GM12865 (cell line): Measurements from ENCODE around the gene DSC1.

ENCODE experiments used
- DNase-seq: peaks from one replicate; pipeline ENCODE4 v3.0.0; 2010; ENCODE audit warnings: low read depth
- H3K4me3 ChIP-seq: 2 replicates; pipeline ENCODE4 v1.5.1; 2011; ENCODE audit warnings: mild to moderate bottlenecking, low read depth, low read length, control low read depth
- TF ChIP-seq, protein P1 (sequence below): IDR thresholded peaks from 2 replicates; pipeline ENCODE4 v1.5.1; 2011; ENCODE audit warnings: low read length, control low read depth, low read depth, inconsistent platforms; ENCODE audit not compliant: insufficient read depth; ENCODE audit errors: missing control alignments

The DSC1 gene

DNA sequence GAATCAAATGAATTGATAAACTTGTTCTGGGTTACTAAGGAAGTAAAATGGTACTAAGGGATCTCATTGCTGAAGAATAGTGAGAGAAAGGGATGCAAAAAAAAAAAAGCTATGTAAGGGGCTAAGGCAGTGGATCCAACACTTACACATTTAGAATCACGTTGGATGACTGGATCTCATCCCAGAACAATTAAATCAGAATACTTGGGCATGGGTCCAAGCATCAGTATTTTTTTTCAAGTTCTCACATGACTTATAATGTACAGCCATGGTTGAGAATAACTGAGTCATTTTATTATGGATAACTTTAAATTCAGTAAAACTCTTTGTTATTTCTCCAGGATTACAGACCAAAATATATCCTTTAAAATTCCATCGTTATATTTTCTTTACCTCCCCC lies 8.5 kb downstream of the DSC1 start:
- no peak overlapping the region for H3K4me3 ChIP-seq
- TF ChIP-seq, protein P1, sequence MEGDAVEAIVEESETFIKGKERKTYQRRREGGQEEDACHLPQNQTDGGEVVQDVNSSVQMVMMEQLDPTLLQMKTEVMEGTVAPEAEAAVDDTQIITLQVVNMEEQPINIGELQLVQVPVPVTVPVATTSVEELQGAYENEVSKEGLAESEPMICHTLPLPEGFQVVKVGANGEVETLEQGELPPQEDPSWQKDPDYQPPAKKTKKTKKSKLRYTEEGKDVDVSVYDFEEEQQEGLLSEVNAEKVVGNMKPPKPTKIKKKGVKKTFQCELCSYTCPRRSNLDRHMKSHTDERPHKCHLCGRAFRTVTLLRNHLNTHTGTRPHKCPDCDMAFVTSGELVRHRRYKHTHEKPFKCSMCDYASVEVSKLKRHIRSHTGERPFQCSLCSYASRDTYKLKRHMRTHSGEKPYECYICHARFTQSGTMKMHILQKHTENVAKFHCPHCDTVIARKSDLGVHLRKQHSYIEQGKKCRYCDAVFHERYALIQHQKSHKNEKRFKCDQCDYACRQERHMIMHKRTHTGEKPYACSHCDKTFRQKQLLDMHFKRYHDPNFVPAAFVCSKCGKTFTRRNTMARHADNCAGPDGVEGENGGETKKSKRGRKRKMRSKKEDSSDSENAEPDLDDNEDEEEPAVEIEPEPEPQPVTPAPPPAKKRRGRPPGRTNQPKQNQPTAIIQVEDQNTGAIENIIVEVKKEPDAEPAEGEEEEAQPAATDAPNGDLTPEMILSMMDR: no peak
- no peak for DNase-seq

DNA sequence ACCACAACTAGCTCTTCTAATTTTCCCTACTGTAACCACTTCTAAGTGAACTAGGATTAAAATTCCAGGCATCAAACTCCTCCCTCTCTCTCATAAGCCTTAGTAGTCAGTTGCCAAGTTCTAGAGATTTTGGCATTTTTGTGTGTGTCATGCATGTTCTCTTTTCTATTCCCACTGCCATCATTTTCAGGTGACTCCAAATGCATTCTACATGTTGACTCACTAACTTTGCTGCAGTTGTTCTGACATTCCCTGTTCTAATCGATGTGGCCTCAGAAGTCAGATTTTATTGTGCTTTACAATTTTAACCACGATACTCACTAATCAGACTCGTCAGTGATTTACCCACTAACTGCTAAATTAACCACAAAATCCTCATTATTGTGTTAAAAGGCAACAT lies 13.3 kb downstream of the DSC1 start:
- DNase-seq: no peak
- no peak overlapping the region for H3K4me3 ChIP-seq
- TF ChIP-seq, protein P1: no peak

DNA sequence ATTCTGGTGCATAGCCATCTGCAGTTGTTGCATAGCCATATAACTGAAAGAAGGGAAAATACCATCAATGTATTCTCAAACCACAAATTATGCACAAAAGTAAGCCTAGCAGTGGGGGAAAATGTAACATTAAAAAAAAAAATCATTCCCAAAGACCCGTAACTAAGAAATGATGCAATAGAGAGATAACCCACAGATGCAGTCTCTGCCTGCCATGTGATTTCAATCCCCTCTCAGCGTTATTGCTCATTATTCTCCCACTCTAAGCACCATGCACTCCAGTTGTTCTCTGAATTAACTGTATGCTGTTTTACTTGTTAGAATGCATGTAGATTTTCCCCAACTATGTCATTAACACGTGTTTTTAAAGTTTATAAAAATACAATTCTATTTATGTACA lies 14.1 kb downstream of the DSC1 start:
- TF ChIP-seq, protein P1: no peak
- H3K4me3 ChIP-seq: no peak overlapping the region
- DNase-seq: no peak

DNA sequence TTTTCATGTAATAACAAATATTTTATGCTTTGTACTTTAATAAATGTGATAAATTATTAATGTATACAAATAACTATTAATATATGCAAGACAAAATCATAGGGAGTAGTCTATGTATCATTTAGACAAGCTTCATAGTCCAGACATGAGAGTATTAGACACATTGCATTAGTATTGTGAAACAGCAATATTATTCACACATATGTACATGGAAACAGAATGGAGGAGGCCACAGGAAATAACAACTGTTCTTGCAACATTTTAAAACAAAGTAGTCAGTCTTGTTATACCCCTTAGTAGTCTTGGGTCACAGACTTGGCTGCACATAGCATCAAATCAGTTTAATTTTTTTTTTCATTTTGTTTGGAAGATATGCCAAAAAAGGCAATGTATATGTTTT lies 15.8 kb downstream of the DSC1 start:
- TF ChIP-seq, protein P1: no peak
- DNase-seq: no peak
- no peak overlapping the region for H3K4me3 ChIP-seq

DNA sequence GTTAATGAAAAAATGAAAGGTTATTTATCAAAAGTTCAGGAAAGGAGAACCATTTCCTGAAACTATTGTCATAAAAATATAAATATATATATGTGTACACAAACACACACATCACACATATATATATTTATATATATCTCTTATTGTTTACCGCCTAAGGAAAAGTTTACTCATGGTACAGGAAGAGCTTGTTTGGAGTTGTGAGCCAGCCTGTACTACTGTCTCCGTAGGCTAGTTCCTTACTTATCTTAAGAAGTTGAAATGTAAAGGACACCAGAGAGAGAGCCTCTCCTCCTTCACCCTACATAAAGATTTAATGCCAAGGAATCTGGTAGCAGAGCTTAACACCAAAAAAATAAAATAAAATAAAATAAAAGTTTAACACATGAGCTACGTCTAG lies 19.6 kb downstream of the DSC1 start:
- no peak overlapping the region for H3K4me3 ChIP-seq
- no peak for DNase-seq
- TF ChIP-seq, protein P1: no peak

DNA sequence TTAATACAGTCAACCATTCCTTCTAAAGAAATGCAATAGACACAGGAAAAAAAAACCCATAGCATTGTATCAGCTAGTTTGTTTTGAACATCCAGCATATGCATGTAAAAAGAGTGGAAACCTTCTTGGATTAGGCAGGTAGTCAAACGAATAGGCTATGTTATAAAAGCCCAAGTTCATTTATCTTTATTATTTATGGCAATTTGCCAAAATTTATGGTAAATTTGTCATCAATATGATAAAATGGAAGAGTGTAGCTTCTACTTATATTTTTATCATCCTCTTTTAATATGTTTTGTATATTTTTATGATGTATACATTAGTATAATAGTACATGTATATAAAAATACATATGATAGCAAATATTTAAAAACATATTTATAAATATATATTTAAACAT lies 23.9 kb downstream of the DSC1 start:
- TF ChIP-seq, protein P1: no peak
- no peak overlapping the region for H3K4me3 ChIP-seq
- no peak for DNase-seq

DNA sequence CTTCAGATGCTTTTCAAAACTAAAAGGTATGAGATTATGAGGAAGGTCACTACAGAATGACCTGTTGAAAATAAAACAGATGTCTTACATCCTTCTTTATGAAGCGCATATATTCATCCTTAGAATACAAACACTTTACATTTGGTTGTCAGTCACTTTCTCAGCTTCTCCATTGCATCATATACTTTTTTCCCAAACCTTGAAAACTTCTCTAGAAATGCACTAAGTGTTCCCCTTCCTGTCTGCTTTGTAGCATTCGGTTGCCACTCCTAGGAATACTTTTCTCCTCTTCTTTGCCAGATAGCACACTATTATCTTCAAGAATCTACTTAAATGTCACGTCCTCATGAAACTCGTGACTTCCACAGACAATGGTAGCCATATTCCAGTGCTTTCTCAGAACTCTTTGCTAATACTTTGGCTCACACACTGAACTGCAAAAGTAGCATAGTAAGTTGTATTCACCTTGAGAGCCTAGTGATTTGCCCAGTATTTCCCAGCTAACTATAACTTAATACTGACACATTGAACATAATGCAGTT lies 27.6 kb downstream of the DSC1 start:
- H3K4me3 ChIP-seq: no peak overlapping the region
- no peak for DNase-seq
- TF ChIP-seq, protein P1: no peak
